K562 (cell line): ENCODE data around the gene ABRAXAS1. TPM values are rescaled to one million over a fixed set of nuclear protein-coding genes. Genes with fewer than 3 reads are reported as not detected.

ENCODE experiments used
- ATAC-seq: fragments of 200-7000 bp; cut with Tn5 transposase; 3 replicates; pipeline ENCODE4 v1.9.1; 2020; ENCODE audit warnings: moderate library complexity
- BruUV-seq: library from RNA; stranded (reverse); fragments of 400-500 nt; replicated peaks from 2 replicates; lab custom pipeline; 2021; lab: Mats Ljungman, UMichigan
- CTCF ChIA-PET: fragments of 300-600 bp; formaldehyde crosslinking; extraction: SDS; loops from one replicate; lab custom pipeline; 2021; ENCODE audit warnings: low intra/inter-chr PET ratio; lab: Yijun Ruan, JAX
- POLR2A ChIA-PET: fragments of 300-600, 350-650 bp; sonication (Branson Sonifier 250); formaldehyde crosslinking; extraction: SDS; loops from one replicate; lab custom pipeline; 2021; ENCODE audit warnings: antibody characterized with exemption, inconsistent platforms; lab: Yijun Ruan, JAX
- DNase-seq, 4 experiments: peaks; one replicate each; pipeline versions ENCODE4 v3.0.0 to v3.0.0-alpha.2; 2011 to 2018; ENCODE audit warnings: low spot score in 3 of 4, mixed read lengths in 3 of 4; ENCODE audit errors: extremely low read depth in 1 of 4
- FAIRE-seq: peaks from 2 replicates; lab custom pipeline; 2011; peaks lifted over from hg19 to GRCh38; lab: Jason Lieb, UNC
- H2AFZ ChIP-seq: 2 replicates; pipeline ENCODE4 v1.6.0; 2011; ENCODE audit warnings: low read depth, low read length, control low read depth, inconsistent platforms
- H3K27ac ChIP-seq: fragments of 200-600 bp; 3 replicates; pipeline ENCODE4 v1.8.0; 2011; ENCODE audit warnings: low read depth, mild to moderate bottlenecking, control low read depth, inconsistent platforms, low read length, moderate library complexity, mixed read lengths; ENCODE audit errors: extremely low read depth
- H3K27me3 ChIP-seq, 2 experiments: fragments of 300-600 bp in 1 of 2; 2 replicates in 1 of 2; 3 replicates in 1 of 2; pipeline versions ENCODE4 v1.6.0 to v1.8.0; 2011; ENCODE audit warnings: inconsistent platforms in 2 of 2, low read length in 2 of 2, mild to moderate bottlenecking in 1 of 2, mixed read lengths in 1 of 2, moderate library complexity in 1 of 2; ENCODE audit not compliant: control insufficient read depth in 2 of 2, insufficient read depth in 2 of 2
- H3K36me3 ChIP-seq: fragments of 300-600 bp; 3 replicates; pipeline ENCODE4 v1.8.0; 2011; ENCODE audit warnings: mild to moderate bottlenecking, low read length, inconsistent platforms; ENCODE audit not compliant: control insufficient read depth, insufficient read depth
- H3K4me1 ChIP-seq, 2 experiments: fragments of 200-600 bp in 1 of 2; replicated peaks in 1 of 2; 2 replicates in 1 of 2; 3 replicates in 1 of 2; pipeline versions ENCODE4 v1.5.1 to v1.8.0; 2011; ENCODE audit warnings: inconsistent platforms in 2 of 2, low read length in 2 of 2, mild to moderate bottlenecking in 1 of 2, mixed read lengths in 1 of 2, moderate library complexity in 1 of 2; ENCODE audit not compliant: control insufficient read depth in 2 of 2, insufficient read depth in 2 of 2
- H3K4me2 ChIP-seq: 2 replicates; pipeline ENCODE4 v1.6.1; 2011; ENCODE audit warnings: low read length, control low read depth, inconsistent platforms, mixed read lengths; ENCODE audit not compliant: insufficient read depth
- H3K4me3 ChIP-seq: fragments of 200-600 bp; sonication (generic), shearing (Covaris generic); 2 replicates; pipeline ENCODE4 v1.5.1; 2016; ENCODE audit warnings: control low read depth, inconsistent platforms
- H3K79me2 ChIP-seq: fragments of 200-600 bp; 3 replicates; pipeline ENCODE4 v1.8.0; 2011; ENCODE audit warnings: low read length, inconsistent platforms; ENCODE audit not compliant: control insufficient read depth, insufficient read depth
- H3K9ac ChIP-seq, 2 experiments: 2 replicates each; pipeline versions ENCODE4 v1.6.0 to v1.6.1; 2011; ENCODE audit warnings: low read depth in 2 of 2, low read length in 2 of 2, control low read depth in 1 of 2, inconsistent platforms in 1 of 2, mild to moderate bottlenecking in 1 of 2, mixed read lengths in 1 of 2; ENCODE audit not compliant: insufficient read depth in 1 of 2
- H3K9me1 ChIP-seq: one replicate; pipeline ENCODE4 v1.6.0; 2011; ENCODE audit warnings: inconsistent platforms, mild to moderate bottlenecking, low read length, moderate library complexity; ENCODE audit not compliant: control insufficient read depth, insufficient read depth
- H3K9me3 ChIP-seq: replicated peaks from 2 replicates; pipeline ENCODE4 v1.5.1; 2011; ENCODE audit warnings: low read depth, low read length, inconsistent platforms; ENCODE audit not compliant: control insufficient read depth, insufficient read depth
- H4K20me1 ChIP-seq: replicated peaks from 2 replicates; pipeline ENCODE4 v1.6.1; 2011; ENCODE audit warnings: low read length, inconsistent platforms, mixed read lengths; ENCODE audit not compliant: control insufficient read depth, insufficient read depth
- ARID2 ChIP-seq: fragments of 450-650 bp; IDR thresholded peaks from 2 replicates; pipeline ENCODE4 v1.6.1; 2017; ENCODE audit warnings: antibody characterized with exemption, mild to moderate bottlenecking
- EHMT2 ChIP-seq: fragments of 450-650 bp; IDR thresholded peaks from 2 replicates; pipeline ENCODE4 v1.6.1; 2018; ENCODE audit warnings: antibody characterized with exemption
- EZH2 ChIP-seq: IDR thresholded peaks from 2 replicates; pipeline ENCODE4 v1.6.1; 2012; ENCODE audit warnings: low read depth, mild to moderate bottlenecking, inconsistent platforms, low read length, borderline replicate concordance
- MAZ ChIP-seq, 2 experiments: fragments of 450-650 bp in 1 of 2; sonication (generic) in 1 of 2; formaldehyde crosslinking; IDR thresholded peaks in 1 of 2; conservative IDR thresholded peaks in 1 of 2; 2 replicates each; pipeline versions ENCODE4 v1.4.0 to v1.5.0; 2020; ENCODE audit warnings: mild to moderate bottlenecking in 1 of 2, missing genetic modification reagents in 1 of 2
- MXI1 ChIP-seq: IDR thresholded peaks from 2 replicates; pipeline ENCODE4 v1.6.1; 2011; ENCODE audit warnings: low read depth, mild to moderate bottlenecking, improper control_type of control experiment, low read length
- NFE2 ChIP-seq: IDR thresholded peaks from 2 replicates; pipeline ENCODE4 v1.6.1; 2014; ENCODE audit warnings: antibody characterized with exemption, low read depth
- SMARCE1 ChIP-seq: fragments of 450-650 bp; IDR thresholded peaks from 2 replicates; pipeline ENCODE4 v1.7.1; 2016; ENCODE audit warnings: mild to moderate bottlenecking
- SNRNP70 ChIP-seq: fragments of 200-400 bp; formaldehyde crosslinking; optimal IDR thresholded peaks from 2 replicates; pipeline ENCODE3; 2017; ENCODE audit warnings: low read depth, low read length
- TCF3 ChIP-seq: sonication (generic); formaldehyde crosslinking; IDR thresholded peaks from 2 replicates; pipeline ENCODE4 v1.4.0; 2020; ENCODE audit warnings: mild to moderate bottlenecking, missing genetic modification reagents
- ZNF184 ChIP-seq: sonication (generic); formaldehyde crosslinking; IDR thresholded peaks from 2 replicates; pipeline ENCODE4 v1.5.0; 2020; ENCODE audit warnings: missing genetic modification reagents
- ZNF76 ChIP-seq: fragments of 250-450 bp; sonication (Bioruptor Pico); IDR thresholded peaks from 2 replicates; pipeline ENCODE4 v1.4.0; 2020; ENCODE audit warnings: mild to moderate bottlenecking, moderate library complexity, borderline replicate concordance
- WGBS: fragments of 100-300 bp; shearing (Covaris generic); methylation state at CpG from one replicate; pipeline ENCODE4 v1.1.6; 2016; ENCODE audit warnings: low coverage, mixed read lengths; ENCODE audit not compliant: insufficient coverage; ENCODE audit errors: missing lambda C conversion rate; 5-methylcytosine and 5-hydroxymethylcytosine counted together
- in situ Hi-C: fragments of 300-500 bp; cut with MboI; formaldehyde crosslinking; loops from 4 replicates; pipeline ENCODE4 v1.15.0; 2018; ENCODE audit warnings: inconsistent platforms, mixed read lengths
- intact Hi-C: fragments of 100-400 bp; cut with micrococcal nuclease; formaldehyde crosslinking; loops from 2 replicates; pipeline ENCODE4 v1.14.2; 2022
- polyA plus RNA-seq, 8 experiments: library from polyadenylated mRNA; depleted of rRNA in 4 of 8; stranded (reverse) in 5 of 8; unstranded in 3 of 8; fragments of >200 nt; fragmentation: Nextera tagmentation in 2 of 8; fragmentation: Illumina TruSeq in 1 of 8; extraction: Ambion mirVana in 2 of 8; extraction: Trizol in 1 of 8; gene quantifications; 2 replicates each; pipeline versions ENCODE4 v1.2.1 to v1.2.3, GENCODE V29; 2011 to 2014; ENCODE audit warnings: inconsistent platforms in 1 of 8, missing spikeins in 1 of 8
- total RNA-seq, 7 experiments: library from RNA; depleted of rRNA in 6 of 7; stranded (reverse); fragments of >200 nt in 6 of 7; fragmentation: Illumina TruSeq in 2 of 7; extraction: Trizol in 2 of 7; gene quantifications; 2 replicates each; pipeline versions ENCODE4 v1.2.1 to v1.2.3, GENCODE V29; 2011 to 2021; ENCODE audit warnings: low replicate concordance in 1 of 7
- TF ChIP-seq, protein P1 (sequence below): fragments of 250-450 bp; sonication (Bioruptor Pico); IDR thresholded peaks from 2 replicates; pipeline ENCODE4 v1.5.0; 2021
- TF ChIP-seq, protein P2 (sequence below), 3 experiments: fragments of 200-800 bp in 1 of 3; fragments of 250-450 bp in 1 of 3; fragments of 450-650 bp in 1 of 3; sonication (Bioruptor Pico) in 1 of 3; sonication (Bioruptor generic) in 1 of 3; formaldehyde crosslinking in 1 of 3; IDR thresholded peaks; 2 replicates each; pipeline versions ENCODE4 v1.6.1 to v1.8.0; 2016 to 2022; ENCODE audit warnings: mild to moderate bottlenecking in 2 of 3, missing genetic modification characterization in 2 of 3, missing compliant biosample characterization in 1 of 3, moderate library complexity in 1 of 3

The ABRAXAS1 gene
- total and polyA plus RNA-seq, 9 of the 15 experiments (the other 6 are each of a cell fraction or from before 2014, with no cell fraction given) = 10.8 to 48.3 (median 22.1) TPM

- intact Hi-C loops = no loop called here
- no peak overlapping the region for H3K4me3 ChIP-seq
- H3K9me1 ChIP-seq = no peaks in the 10 kb centered on the region
- H3K4me1 ChIP-seq = no peaks in the 10 kb centered on the region
- in situ Hi-C loops = no loop called here
- no peak for TF ChIP-seq SMARCE1
- no peak for TF ChIP-seq MAZ (CRISPR knock-in tag; conservative IDR thresholded peaks at IDR 0.05 in 1 of 2, IDR thresholded peaks at IDR 0.05 in 1 of 2)
- TF ChIP-seq, protein P1, sequence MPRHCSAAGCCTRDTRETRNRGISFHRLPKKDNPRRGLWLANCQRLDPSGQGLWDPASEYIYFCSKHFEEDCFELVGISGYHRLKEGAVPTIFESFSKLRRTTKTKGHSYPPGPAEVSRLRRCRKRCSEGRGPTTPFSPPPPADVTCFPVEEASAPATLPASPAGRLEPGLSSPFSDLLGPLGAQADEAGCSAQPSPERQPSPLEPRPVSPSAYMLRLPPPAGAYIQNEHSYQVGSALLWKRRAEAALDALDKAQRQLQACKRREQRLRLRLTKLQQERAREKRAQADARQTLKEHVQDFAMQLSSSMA (CRISPR knock-in tag) = no peak
- TF ChIP-seq NFE2 = no peak
- TF ChIP-seq SNRNP70 = no peak
- no peak for TF ChIP-seq ZNF76 (CRISPR knock-in tag)
- no peak for TF ChIP-seq EZH2
- TF ChIP-seq, protein P2, sequence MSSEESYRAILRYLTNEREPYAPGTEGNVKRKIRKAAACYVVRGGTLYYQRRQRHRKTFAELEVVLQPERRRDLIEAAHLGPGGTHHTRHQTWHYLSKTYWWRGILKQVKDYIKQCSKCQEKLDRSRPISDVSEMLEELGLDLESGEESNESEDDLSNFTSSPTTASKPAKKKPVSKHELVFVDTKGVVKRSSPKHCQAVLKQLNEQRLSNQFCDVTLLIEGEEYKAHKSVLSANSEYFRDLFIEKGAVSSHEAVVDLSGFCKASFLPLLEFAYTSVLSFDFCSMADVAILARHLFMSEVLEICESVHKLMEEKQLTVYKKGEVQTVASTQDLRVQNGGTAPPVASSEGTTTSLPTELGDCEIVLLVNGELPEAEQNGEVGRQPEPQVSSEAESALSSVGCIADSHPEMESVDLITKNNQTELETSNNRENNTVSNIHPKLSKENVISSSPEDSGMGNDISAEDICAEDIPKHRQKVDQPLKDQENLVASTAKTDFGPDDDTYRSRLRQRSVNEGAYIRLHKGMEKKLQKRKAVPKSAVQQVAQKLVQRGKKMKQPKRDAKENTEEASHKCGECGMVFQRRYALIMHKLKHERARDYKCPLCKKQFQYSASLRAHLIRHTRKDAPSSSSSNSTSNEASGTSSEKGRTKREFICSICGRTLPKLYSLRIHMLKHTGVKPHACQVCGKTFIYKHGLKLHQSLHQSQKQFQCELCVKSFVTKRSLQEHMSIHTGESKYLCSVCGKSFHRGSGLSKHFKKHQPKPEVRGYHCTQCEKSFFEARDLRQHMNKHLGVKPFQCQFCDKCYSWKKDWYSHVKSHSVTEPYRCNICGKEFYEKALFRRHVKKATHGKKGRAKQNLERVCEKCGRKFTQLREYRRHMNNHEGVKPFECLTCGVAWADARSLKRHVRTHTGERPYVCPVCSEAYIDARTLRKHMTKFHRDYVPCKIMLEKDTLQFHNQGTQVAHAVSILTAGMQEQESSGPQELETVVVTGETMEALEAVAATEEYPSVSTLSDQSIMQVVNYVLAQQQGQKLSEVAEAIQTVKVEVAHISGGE (CRISPR knock-in tag; IDR thresholded peaks at IDR 0.05) = no peak
- TF ChIP-seq ZNF184 = no peak
- no peak for TF ChIP-seq TCF3
- TF ChIP-seq ARID2 = no peak
- TF ChIP-seq MXI1 = no peak
- no peak for TF ChIP-seq EHMT2
- TF ChIP-seq, all 486 proteins: peak for 0
- no peak overlapping the region for H3K9ac ChIP-seq
- H3K36me3 ChIP-seq = peaks cover 75% of the 10 kb centered on the region
- H3K27me3 ChIP-seq = no peaks in the 10 kb centered on the region
- 63% methylated on average over 4 of the region's 4 CpGs for WGBS
- H3K4me2 ChIP-seq = no peak overlapping the region
- no peak for FAIRE-seq
- H3K27ac ChIP-seq = no peak overlapping the region
- ATAC-seq = no peak
- no TSS peak for BruUV-seq
- POLR2A ChIA-PET = interaction anchor here (0.9 kb wide), 1 partner anchor 84 kb away, joined by 3 read pairs; no protein-coding TSS in a partner anchor
- CTCF ChIA-PET = no interaction called here
- no peak for DNase-seq
- no peaks in the 10 kb centered on the region for H3K79me2 ChIP-seq
- H4K20me1 ChIP-seq = no peaks in the 10 kb centered on the region
- no peak overlapping the region for H2AFZ ChIP-seq
- no peaks in the 10 kb centered on the region; the same call in 1 of the 2 replicates for H3K9me3 ChIP-seq
Observed at GRCh38 chr4:83473423-83473822, 11.5 kb downstream of the ABRAXAS1 start.
